GM12872 (cell line): ENCODE data around the gene SMIM44.

Experiments used
- TF ChIP-seq, protein P1 (sequence below): IDR thresholded peaks from 3 replicates; pipeline ENCODE4 v1.5.1; 2011; ENCODE audit warnings: low read depth, mild to moderate bottlenecking, low read length, moderate library complexity; ENCODE audit not compliant: insufficient read depth

Gene SMIM44

DNA sequence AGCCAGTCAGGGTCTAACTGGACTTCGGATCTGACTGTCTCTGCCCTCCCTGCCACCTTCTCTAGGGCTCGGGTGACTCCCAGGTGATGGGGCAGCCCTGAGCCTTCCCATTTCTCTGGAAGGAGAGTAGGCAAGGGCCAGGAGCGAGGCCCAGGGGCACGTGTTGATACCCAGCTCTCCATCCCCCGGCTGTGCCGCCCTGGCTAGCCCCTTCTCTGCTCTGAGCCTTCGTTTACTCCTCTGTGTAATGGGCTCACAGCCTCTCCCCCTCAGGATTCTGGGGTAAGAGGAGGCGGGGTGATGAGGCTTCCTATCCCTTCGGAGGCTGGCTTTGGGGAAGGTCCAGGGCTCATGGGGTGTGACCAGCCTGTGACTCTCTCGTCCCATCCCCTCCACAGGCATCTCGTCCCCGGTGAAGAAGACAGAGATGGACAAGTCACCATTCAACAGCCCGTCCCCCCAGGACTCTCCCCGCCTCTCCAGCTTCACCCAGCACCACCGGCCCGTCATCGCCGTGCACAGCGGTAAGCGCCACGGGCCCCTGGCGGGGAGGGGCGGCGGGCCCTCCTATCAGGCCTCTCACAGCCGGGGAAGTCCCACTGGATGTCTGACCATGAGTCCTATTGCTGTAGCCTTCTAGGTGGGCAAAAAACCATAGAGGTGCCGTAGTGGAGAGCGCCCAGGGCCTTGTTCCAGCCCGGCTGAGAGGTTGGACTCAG is 34.5 kb downstream of the SMIM44 start:
- TF ChIP-seq, protein P1, sequence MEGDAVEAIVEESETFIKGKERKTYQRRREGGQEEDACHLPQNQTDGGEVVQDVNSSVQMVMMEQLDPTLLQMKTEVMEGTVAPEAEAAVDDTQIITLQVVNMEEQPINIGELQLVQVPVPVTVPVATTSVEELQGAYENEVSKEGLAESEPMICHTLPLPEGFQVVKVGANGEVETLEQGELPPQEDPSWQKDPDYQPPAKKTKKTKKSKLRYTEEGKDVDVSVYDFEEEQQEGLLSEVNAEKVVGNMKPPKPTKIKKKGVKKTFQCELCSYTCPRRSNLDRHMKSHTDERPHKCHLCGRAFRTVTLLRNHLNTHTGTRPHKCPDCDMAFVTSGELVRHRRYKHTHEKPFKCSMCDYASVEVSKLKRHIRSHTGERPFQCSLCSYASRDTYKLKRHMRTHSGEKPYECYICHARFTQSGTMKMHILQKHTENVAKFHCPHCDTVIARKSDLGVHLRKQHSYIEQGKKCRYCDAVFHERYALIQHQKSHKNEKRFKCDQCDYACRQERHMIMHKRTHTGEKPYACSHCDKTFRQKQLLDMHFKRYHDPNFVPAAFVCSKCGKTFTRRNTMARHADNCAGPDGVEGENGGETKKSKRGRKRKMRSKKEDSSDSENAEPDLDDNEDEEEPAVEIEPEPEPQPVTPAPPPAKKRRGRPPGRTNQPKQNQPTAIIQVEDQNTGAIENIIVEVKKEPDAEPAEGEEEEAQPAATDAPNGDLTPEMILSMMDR = no peak

DNA sequence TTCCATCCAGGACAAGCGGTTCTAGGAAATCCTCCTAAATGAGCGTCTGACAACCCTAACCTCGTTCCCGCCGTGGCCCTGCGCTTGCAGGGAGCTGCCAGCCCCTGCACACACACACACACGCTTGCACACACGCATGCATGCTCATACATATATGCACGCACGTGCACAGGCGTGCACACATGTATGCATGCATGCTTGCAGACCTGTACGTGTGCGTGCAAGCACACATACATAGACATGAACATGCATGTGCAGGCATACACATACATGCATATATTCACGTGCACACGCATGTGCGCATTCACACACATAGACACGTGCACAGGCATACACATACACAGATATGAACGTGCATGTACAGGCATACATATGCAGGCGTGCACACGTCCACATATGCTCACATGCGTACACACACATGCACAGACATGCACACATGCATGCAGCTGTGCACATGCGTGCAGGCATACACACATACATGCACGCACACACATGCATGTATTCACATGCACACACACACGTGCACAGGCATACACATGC is 38.5 kb downstream of the SMIM44 start:
- TF ChIP-seq, protein P1 = no peak

DNA sequence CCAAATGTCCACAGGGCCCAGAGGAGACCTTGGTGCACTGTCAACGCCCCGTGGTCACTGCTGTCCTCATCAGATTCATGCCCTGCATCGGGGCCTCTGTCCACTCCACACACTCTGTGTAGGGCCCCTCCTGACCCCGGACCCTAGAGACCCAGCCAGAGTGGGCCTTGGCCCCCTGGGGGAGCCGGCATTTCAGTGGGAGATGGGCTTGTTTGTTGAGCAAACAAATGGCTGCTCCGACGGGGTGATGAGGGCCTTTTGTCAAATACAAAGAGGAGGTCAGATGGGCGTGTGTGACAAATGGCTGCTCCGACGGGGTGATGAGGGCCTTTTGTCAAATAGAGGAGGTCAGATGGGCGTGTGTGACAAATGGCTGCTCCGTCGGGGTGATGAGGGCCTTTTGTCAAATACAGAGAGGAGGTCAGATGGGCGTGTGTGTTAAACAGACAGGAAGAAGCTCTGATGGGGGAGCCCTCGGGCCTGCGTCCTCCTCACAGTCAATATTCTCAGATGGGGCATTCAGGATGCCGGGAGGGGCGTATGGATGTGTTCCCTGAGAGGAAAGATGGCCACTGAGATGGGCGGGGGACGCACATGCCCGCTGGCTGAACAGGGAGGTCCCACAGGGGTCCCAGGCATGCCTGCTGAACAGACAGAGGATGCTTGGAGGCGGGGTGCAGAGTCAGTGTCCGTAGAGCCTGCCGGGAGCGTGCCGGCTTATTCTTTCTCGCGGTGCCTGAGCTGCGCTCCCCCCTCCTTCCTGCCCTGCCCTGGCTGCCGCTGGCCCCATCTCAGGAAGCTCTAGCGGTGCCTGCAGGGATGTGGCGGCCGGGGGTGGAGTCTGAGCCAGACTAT is 39.2 kb downstream of the SMIM44 start:
- TF ChIP-seq, protein P1 = no peak

DNA sequence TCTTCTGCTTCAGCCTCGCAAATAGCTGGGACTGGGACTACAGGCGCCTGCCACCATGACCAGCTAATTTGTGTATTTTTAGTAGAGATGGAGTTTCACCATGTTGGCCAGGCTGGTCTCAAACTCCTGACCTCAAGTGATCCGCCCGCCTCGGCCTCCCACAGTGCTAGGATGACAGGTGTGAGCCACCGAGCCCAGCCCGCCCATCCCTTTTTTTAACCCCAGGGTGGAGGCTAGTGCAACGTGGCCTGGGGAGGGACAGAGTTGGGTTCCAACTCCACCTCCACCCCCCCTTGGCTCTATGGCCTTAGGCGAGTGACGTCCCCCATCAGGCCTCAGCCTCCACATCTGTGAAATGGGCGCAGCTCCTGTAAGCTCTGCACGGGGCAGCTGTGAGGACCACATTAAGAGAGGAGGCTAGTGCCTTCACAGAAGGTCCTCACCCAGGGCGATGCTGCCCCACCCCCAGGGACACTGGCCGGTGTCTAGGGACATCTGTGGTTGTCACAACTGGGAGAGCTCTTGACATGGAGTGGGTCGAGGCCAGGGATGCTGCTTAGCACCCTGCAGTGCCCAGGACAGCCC is 40.7 kb downstream of the SMIM44 start:
- TF ChIP-seq, protein P1 = no peak

DNA sequence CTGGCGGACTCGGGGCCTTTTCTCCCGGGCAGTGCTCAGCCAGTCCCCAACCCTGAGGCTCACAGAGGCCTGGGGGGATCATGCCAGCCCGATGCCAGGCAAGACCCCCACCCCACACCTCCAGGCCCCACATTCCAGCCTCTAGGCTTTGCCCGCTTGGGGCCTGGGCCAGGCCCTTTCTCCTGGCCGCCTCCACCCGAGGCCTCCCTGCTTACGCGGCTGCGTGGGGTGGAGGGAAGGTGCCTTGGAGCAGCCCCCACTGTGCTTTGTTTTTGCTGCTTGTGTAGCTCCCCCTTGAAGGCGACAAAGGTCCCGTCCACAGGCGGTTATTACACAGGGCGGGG is 41.3 kb downstream of the SMIM44 start:
- TF ChIP-seq, protein P1 = no peak

DNA sequence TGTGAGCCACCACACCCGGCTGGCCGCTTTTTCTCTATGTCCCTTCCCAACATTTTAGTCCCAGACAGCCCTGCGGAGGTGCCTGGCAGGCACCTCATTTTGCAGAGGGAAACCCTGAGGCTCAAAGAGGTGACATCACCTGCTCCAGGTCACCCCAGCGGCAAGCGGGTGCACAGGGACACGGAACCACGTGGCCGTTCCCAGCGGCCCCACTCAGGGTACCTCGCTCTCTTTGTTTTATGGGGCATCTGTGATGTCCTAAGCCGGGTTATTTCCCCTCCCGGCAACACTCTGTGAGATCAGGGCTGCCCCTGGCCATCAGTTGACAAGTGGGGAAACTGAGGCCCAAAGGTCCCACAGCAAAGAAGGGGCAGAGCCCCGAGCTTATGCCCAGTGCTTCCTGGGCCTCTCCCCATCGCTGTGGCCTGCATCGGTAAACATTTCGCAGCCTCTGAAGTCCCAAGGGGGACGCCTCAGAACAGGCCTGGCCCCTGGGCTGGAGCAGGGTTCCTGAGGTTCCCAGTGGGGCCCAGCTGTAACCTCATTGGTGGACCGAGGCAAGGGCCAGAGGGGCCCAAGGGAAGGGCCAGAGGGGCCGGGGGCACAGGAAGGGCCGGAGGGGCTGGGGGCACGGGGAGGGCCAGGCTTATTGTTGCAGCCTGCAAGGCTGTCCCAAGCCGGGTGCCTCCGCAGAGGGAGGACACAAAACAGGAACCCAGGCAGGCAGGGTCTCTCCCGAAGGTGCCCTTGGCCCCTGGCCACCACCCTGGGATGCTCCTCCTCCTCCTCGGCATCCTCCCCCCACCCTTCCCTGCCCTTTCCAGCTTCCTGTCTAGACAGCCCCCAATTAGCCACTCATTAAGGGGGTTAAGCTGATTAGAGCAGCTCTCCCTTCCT is 41.9 kb downstream of the SMIM44 start:
- TF ChIP-seq, protein P1 = no peak
